ENCODE measurements around the gene ASCC3. TPM values are rescaled to one million over a fixed set of nuclear protein-coding genes. Genes with fewer than 3 reads are reported as not detected.

ASCC3 gene
- total RNA-seq, 1 donor from 2014 or later = 47.8 TPM

DNA sequence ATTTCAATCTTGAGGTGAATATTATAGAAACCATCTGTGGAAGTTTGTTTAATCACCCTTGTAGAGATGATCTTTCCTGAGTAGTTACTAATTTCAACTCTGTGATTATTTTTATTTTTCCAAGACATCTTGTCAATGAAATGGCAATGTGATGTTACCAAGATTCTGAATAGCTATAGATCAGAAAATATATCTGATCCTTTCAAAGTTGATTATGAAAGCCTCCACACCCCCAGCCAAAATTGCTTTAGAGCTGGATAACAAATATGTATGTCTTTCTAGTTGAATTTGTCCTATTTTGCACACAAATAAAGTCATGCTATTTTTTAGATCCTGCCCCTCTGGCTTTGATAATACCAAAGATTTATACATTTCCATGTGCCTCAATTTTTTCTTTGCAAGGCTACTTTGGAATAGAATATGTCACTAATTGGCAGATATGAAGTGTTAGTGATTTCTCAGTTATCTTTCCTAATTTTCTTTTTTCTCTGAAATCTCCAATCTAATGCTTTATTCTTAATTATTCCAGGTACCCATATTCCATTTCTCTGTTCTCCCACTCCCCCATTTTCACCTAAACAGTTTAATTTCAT, 421.4 kb downstream of the ASCC3 start:
- H3K27me3 Mint-ChIP-seq = peaks cover 77% of the 10 kb centered on the region
- H3K4me1 Mint-ChIP-seq = peaks cover 6% of the 10 kb centered on the region
- ATAC-seq (ENCODE audit: low read depth) (no peak), DNase-seq (no peak)
- ChIA-PET CTCF (no interaction called here), POLR2A (no interaction called here)
- H3K4me3 Mint-ChIP-seq = no peak overlapping the region
- TF ChIP-seq, protein P1, sequence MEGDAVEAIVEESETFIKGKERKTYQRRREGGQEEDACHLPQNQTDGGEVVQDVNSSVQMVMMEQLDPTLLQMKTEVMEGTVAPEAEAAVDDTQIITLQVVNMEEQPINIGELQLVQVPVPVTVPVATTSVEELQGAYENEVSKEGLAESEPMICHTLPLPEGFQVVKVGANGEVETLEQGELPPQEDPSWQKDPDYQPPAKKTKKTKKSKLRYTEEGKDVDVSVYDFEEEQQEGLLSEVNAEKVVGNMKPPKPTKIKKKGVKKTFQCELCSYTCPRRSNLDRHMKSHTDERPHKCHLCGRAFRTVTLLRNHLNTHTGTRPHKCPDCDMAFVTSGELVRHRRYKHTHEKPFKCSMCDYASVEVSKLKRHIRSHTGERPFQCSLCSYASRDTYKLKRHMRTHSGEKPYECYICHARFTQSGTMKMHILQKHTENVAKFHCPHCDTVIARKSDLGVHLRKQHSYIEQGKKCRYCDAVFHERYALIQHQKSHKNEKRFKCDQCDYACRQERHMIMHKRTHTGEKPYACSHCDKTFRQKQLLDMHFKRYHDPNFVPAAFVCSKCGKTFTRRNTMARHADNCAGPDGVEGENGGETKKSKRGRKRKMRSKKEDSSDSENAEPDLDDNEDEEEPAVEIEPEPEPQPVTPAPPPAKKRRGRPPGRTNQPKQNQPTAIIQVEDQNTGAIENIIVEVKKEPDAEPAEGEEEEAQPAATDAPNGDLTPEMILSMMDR (IDR thresholded peaks at IDR 0.05) = no peak
- intact Hi-C loops (cut with micrococcal nuclease) = loop anchor here (5.0 kb wide), 1 partner anchor 1612 kb away; no protein-coding TSS in a partner anchor
- peaks cover 3% of the 10 kb centered on the region for H3K36me3 Mint-ChIP-seq (ENCODE audit: low read depth)
- H3K27ac Mint-ChIP-seq = no peak overlapping the region
- peaks cover 10% of the 10 kb centered on the region for H3K9me3 Mint-ChIP-seq

DNA sequence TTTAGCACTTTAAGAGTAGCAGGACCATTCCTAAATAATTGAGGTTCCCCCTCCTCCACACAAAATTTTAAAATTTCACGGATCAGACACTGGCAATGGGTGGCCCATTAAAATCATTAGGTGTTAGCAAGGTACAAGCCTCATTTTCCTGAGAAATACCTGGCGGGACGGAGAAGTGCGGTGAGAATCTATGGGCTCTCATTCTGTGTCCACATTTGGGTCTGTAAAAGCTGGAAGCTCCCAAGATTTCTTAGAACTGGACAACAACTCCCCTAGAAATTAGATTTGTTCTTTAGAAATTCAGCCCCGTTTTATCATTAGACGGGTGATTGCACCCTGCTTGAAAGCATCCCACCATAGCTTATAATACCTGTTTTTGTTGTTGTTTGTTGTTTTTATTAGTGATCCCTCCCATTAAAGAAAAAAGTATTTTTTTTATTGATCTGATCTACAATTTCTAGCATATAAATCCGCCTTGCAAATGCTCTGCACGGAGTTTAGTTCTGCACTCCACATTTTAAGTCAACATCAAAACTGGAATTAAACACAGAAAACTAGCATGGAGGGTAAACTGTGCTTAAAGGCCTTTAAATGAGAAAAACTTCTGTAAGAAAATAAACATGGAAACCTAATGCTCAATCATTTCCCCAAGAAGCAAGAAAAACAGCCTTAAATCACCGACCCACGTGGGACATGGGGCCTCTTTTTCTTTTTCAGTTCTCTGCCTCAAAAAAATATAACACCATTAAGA, 422.1 kb downstream of the ASCC3 start:
- ATAC-seq (ENCODE audit: low read depth) (no peak), DNase-seq (no peak)
- TF ChIP-seq, protein P1 (IDR thresholded peaks at IDR 0.05) = no peak
- Mint-ChIP-seq H3K4me3 (no peak overlapping the region), H3K27me3 (peaks cover 80% of the 10 kb centered on the region), H3K9me3 (peaks cover 14% of the 10 kb centered on the region), H3K36me3 (ENCODE audit: low read depth) (peaks cover 3% of the 10 kb centered on the region), H3K4me1 (peaks cover 6% of the 10 kb centered on the region), H3K27ac (no peak overlapping the region)
- ChIA-PET POLR2A (no interaction called here), CTCF (no interaction called here)
- intact Hi-C loops (cut with micrococcal nuclease) = loop anchor here (5.0 kb wide), 1 partner anchor 1612 kb away; no protein-coding TSS in a partner anchor
